NCI-H1436 treated with DMSO at 0.1 percent for 48 hours (cell line): ENCODE results near the gene SGIP1.
"Not testable (repeated sequence)": the region's sequence is repeated elsewhere in the genome, so short reads cannot be mapped to it uniquely, and the experiment has no call there.

Experiments
- DNase-seq: peaks from one replicate; lab custom pipeline; 2025; lab: John Stamatoyannopoulos, UW

SGIP1 gene

GRCh38 chr1:66553846-66554245 is 19.9 kb downstream of the SGIP1 start:
- no peak for DNase-seq

DNA sequence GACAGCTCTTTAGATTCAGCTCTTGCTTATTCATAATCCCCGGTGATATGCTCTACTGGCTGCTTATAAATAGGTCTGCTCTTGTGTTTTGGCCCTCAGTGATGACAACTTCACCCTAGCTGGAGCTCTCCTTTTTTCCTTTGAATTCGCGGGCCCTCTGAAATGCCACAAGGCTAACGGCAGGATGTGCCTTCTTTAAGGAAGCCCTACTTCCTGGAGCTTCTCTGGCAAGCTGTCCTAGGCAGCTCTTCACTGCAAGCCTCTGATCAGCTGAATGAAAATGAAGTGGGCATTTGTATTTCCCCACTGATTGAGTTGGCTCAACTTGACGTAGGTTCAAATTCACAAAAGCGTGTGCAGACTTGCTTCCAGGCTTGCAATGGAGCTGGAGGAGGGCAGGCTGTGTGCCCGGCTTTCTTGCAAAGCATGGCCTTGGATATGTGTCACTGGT is 22.2 kb downstream of the SGIP1 start:
- no peak for DNase-seq

- no peak for DNase-seq
These were observed 23.2 kb downstream of the SGIP1 start for GRCh38 chr1:66557157-66557556.

DNA sequence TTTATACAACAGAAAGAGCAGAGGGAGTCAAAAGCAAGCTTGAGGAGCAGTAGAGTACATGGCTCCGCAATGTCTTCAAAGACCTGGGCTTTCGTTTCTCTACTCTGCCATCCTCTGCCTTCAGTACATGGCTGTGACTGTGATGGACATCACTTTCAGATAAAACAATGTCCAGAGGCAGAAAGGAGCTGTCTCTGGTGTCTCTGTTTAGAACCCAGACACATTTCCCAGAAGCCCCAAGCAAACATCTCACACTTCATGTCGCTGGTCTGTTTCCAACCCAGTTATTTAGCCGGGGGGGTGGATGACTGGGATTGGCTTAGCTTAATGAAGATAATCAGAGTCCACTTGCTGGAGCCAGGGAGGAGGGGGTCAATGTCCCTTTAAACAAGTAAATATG is 25.6 kb downstream of the SGIP1 start:
- DNase-seq: no peak

DNA sequence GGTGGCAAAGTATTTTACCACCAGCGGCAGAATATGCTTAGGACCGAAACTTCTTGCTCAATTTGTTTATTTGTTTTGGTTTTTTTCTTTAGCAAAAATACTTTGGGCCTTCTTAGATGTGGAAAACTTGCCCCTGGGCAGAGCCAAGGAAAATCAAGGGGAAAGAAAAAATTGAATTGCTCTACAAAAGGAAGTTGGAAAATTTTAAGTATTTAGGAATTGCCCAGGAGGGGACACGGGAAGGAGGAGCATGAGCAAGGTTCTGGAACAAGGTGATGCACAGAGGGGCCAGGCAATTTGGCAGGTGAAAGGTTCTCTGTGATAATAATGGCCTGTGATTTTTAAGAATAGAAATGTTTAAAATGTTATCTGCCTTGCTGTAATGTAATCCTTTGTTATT is 28.6 kb downstream of the SGIP1 start:
- no peak for DNase-seq

- no peak for DNase-seq
These were observed 29.3 kb downstream of the SGIP1 start for GRCh38 chr1:66563094-66563800.

- no peak for DNase-seq
These were observed 30.1 kb downstream of the SGIP1 start for GRCh38 chr1:66563941-66564630.

DNA sequence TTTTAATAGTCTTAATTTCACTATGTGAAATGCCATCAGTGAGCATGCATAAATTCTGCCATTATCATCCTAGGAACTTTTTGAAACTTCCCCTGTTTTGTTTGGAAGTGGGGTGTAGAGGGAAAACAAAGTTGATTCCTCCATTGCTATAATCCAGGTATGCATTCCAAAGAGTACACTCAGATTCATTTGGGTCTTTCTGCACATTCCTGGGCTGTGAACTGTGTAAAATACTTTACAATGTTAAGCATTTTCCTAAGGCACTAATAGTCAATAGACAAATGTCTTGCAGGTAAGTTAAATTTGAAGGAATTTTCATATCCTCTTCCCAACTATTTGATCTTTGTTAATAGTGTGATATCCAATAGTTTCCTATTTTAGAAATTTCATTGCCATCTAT is 36.2 kb downstream of the SGIP1 start:
- DNase-seq: no peak

DNA sequence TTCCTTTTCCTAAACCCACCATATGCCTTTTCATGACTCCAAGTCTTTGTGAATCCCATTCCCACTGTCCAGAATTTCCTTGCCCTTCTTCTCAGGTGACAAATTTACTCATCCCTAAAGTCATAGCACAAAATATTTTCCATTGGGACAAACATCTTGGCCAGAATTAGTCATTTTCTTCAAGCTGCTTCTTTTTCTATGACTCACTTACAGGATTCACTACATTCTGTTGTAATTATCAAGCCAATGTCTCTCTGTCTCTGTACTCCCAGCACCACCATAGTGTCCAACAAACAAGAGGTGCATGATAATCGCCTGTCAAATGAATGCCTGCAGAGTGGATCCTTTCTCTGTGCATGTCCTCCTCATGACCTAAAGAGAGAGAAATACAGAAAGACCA is 37.8 kb downstream of the SGIP1 start:
- DNase-seq: no peak

DNA sequence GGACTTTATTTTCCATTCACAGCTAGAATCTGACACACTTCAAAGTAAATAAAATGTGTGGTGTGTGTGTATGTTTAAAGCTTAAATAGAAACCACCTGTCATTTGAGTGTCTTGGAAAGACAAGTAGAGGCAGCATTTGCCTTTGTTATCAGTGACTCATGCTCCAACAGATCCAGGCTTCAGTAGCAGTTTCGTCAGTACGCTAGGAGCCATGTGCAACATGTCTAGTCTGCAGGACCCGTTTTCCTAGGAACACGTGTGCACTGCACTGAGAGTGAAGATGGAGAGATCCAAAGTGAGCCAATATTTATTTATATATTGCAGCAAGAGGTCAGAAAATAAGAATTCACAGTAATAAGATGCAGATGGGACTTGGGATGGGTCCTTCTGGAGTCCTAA is 41.8 kb downstream of the SGIP1 start:
- DNase-seq: peak; percentile 5

DNA sequence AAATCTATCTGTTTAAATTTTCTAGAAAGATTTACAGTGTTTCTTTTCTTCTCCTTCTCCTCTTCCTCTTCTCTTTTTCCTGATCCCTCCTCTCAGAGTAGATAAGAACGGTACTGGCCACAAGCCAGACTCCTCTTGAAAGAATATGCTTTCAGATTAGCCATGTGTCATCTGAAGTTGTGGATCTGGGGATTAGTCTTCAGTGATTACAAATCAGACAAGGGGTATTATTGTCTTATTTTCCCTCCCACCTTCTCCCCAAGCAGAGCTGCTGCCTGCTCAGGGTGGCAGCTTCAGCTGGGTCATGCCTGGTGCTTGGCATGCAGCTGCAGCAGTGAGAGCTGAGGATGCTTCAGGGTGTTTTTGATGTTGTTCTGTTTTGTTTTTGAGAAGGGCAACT is 42.7 kb downstream of the SGIP1 start:
- DNase-seq: no peak

- no peak for DNase-seq
These were observed 44.9 kb downstream of the SGIP1 start for GRCh38 chr1:66578841-66579240.

DNA sequence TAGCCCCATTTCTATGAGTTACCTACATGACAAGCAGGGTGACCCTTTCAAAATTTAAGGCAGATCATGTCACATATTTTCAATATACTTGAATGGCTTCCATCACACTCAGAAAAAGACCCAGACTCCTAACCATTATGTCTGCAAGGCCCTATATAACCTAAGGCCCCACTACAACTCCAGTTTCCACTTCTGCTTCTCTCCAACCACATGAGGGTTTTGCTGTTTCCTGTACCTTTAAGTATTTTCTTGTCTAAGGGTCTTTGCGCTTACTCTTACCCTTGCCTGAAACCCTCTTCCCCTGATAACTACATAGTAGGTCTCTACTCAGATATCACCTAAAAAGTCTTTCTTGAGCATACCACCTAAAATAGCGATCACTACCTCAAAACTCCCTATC is 46.1 kb downstream of the SGIP1 start:
- DNase-seq: no peak

GRCh38 chr1:66583021-66583420 is 49.1 kb downstream of the SGIP1 start:
- DNase-seq: no peak

DNA sequence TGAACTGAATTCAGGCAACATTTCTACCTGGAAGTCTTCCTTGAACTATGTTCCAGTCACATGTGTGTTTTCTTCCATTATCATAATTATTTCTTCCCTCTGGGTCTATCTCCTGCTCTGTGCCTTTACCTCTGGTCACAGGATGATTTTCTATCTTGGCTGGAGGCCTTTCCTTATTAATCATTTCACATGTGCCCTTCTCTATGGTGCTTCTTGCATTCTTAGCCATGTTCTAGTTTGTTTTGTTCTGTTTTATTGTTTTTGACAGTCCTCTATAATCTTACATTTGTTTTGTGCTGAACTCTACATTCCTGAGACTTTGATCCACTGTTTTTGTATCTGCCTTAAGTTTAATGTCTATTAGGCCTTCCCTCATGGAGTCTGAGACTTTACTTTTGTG is 51.0 kb downstream of the SGIP1 start:
- DNase-seq: no peak

- no peak for DNase-seq
These were observed 55.4 kb downstream of the SGIP1 start for GRCh38 chr1:66589326-66589725.

DNA sequence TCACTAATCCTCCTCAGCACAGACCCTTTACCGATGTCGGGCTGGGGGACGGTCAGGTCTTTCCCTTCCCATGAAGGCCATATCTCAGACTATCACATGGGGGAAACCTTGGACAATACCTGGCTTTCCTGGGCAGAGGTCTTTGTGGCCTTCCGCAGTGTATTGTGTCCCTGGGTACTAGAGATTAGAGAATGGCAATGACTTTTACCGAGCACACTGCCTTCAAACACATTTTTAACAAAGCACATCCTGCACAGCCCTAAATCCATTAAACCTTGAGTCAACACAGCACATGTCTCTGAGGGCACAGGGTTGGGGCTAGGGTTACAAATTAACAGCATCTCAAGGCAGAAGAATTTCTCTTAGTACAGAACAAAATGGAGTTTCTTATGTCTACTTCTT is 58.2 kb downstream of the SGIP1 start:
- not testable (repeated sequence) for DNase-seq

DNA sequence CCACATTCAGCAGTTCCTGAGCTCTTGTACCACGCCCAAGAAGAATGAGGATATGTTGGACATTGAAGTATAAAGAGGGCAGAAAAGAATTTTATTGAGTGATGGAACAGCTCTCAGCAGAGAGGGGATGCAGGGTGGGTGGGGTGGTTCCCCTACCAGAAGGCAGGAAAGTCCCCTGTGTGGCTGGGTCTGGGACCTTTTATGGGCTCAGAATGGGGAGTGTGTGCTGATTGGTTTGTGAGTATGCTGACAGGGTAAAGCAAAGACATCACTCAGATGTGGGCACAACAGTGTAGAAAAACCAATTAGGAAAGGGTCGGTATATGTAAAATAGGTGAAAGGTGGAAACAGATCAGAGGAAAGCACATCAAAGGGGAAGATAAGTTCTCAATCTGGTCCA is 62.2 kb downstream of the SGIP1 start:
- no peak for DNase-seq

- no peak for DNase-seq
These were observed 63.5 kb downstream of the SGIP1 start for GRCh38 chr1:66597500-66597899.

GRCh38 chr1:66598670-66599069 is 64.7 kb downstream of the SGIP1 start:
- DNase-seq: no peak

DNA sequence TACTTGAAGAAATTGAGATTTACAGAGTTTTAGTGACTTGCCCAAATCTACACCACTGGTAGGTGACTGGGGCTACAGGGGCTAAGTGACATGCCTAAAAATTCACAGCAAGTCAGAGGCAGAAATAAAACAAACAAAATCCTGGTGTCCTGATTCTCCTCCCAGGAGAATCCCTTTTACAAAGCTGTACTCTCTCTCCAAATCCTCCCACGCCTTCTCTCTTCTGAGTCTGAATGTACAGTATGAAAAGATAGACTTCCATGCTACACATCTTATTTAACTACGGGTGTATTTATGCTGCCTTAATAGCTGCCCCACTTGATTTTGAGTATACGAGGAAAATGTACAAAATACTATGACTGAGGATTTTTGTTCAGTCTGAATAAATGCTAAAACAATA is 65.4 kb downstream of the SGIP1 start:
- DNase-seq: no peak

DNA sequence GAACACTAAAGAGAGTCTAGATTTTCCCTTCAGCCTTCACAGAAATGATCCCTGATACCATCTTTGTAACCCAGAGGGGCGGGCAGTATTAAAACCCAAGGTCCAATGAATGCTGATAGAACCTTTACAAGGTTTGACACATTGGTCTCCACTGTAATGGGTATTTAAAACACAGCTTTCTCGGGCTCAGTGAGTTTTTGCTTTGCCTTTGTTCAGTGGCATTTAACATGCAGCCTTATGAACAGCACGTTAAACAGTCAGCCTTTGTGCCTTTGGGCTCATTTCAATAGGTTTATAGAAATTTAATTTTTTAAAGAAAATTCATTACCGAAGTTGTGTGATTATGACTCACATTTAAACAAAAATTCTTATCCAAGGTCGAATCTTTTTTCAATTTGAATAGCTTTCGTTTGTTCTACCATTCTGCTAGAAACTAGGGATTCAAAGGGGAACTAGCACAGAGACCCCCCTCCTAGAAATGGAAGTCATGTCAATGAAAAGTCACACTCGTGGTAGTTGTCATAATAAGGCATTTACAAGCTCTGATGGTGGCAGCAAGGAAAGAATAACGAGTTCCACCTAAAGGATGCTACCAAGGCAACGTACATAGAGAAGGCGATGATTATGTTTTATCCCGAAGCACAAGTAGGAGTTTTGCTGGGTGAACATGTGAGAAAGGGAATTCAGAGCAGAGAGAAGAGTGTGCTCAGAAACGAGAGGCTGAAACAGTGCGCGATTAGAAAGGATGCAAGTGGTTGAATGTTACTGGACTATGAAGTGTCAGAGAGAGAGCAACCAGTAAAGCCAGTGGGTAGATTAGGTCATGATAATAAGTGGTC is 66.2 kb downstream of the SGIP1 start:
- DNase-seq: no peak

DNA sequence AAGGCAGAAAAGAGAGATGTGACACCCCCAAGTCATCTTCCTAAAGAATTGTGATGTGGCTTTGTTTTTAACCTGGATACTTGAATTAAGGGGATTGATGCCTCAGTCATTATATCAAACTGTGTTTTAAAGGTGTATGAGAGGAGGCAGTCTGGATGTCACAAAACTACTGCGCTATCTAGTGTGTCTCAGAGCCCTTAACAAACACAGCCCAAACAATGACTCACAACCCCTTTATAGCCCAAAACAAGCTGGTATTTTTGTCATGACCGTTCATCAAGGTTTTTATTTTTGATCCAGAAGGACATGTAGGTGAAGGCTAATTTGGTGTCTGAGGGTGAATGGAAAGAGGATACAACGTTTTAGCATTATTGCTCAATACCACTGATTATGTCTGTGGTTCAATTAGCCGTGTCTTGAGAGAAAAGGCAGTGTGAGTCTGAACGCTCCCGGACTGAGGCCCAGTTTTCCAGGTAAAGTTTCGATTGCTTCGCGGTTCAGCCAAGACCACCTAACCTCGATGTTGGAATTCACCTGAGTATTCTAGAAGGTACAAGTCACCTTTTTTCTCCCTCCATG is 71.6 kb downstream of the SGIP1 start:
- DNase-seq: no peak
